D721Med (cell line): ENCODE results near the gene PMPCA.

Source experiments
- DNase-seq: peaks from one replicate; pipeline ENCODE4 v3.0.0; 2011; ENCODE audit warnings: low spot score; ENCODE audit not compliant: insufficient read length
- FAIRE-seq: peaks from 2 replicates; lab custom pipeline; 2011; peaks lifted over from hg19 to GRCh38; lab: Jason Lieb, UNC
- CTCF ChIP-seq: IDR thresholded peaks from 2 replicates; pipeline ENCODE4 v1.5.1; 2012; ENCODE audit warnings: mild to moderate bottlenecking, control low read depth; ENCODE audit not compliant: insufficient read depth; ENCODE audit errors: missing control alignments

The PMPCA gene

GRCh38 chr9:136370687-136371532 is 39.5 kb upstream of the PMPCA start:
- no peak for FAIRE-seq

GRCh38 chr9:136371533-136371880 is 39.0 kb upstream of the PMPCA start:
- TF ChIP-seq CTCF, result no peak
- FAIRE-seq (no peak), DNase-seq (no peak)

More at GRCh38 chr9:136370687-136371532, 39.5 kb upstream of the PMPCA start:
- TF ChIP-seq CTCF, result no peak
- no peak for DNase-seq

- TF ChIP-seq CTCF, result no peak
- no peak for DNase-seq
- no peak for FAIRE-seq
Observed at GRCh38 chr9:136372006-136372405, 38.5 kb upstream of the PMPCA start.

- no peak for TF ChIP-seq CTCF
- DNase-seq, result no peak
- no peak for FAIRE-seq
Observed at GRCh38 chr9:136372561-136373299, 37.7 kb upstream of the PMPCA start.

GRCh38 chr9:136373300-136374182 is 36.9 kb upstream of the PMPCA start, which contains the start of gene CARD9:
CARD9 (minus strand) TSS chr9:136373669; CDS start chr9:136372078, 1,591 bp downstream.
- no peak for FAIRE-seq
- DNase-seq, result no peak
- no peak for TF ChIP-seq CTCF

GRCh38 chr9:136374183-136374575 is 36.3 kb upstream of the PMPCA start:
- TF ChIP-seq CTCF, result no peak
- FAIRE-seq (no peak), DNase-seq (no peak)
